ENCODE results near the gene ARHGEF38. TPM values are rescaled to one million over a fixed set of nuclear protein-coding genes. Genes with fewer than 3 reads are reported as not detected.

Gene ARHGEF38
- total RNA-seq, 1 donor from 2014 or later: not detected

DNA sequence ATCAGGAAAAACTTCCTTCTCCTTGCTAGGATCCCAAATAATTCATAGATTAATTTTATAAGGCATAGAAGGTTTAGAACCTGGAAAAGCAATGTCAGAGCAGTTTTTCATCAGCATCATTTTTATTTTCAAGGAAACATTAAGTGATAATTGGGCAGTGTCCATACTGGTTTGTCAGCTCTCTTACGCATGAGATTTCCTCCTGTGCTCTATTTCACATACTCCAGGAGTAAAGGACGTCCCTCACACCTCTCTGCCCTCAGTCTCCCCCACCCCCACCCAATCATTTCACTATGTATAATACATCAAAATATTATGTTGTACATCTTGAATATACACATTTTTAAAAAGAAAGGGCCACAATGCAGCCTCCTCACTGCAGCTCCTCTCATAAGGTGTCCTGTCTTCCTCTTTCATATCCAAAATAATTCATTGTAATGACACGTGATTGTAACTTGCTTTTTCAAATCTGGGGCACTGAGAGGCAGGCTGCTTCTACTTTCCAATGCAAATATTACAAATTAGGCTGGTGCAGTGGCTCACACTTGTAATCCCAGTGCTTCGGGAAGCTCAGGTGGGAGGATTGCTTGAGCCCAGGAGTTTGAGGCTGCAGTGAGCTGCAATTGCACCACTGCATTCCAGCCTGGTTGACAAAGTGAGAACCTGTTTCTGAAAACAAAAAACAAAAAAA, 34.4 kb downstream of the ARHGEF38 start:
- Histone ChIP-seq H3K36me3 (ENCODE audit: insufficient read depth, low read length) (no peaks in the 10 kb centered on the region), H3K79me2 (ENCODE audit: insufficient read depth, low read length) (no peaks in the 10 kb centered on the region), H4K20me1 (ENCODE audit: insufficient read depth, low read length) (no peaks in the 10 kb centered on the region), H3K4me3 (ENCODE audit: insufficient read depth, low read depth, low read length) (no peak overlapping the region), H3K9ac (ENCODE audit: low read length) (no peak overlapping the region), H2AFZ (ENCODE audit: low read depth, low read length) (no peak overlapping the region), H3K4me2 (ENCODE audit: low read length) (no peak overlapping the region), H3K27ac (ENCODE audit: low read depth, low read length) (no peak overlapping the region), H3K9me3 (ENCODE audit: insufficient read depth, low read depth, low read length) (no peaks in the 10 kb centered on the region), H3K27me3 (ENCODE audit: insufficient read depth, low read length) (no peaks in the 10 kb centered on the region), H3K4me1 (ENCODE audit: insufficient read depth, low read length) (no peaks in the 10 kb centered on the region)
- no peaks in the 10 kb centered on the region for H3K27me3 Mint-ChIP-seq (ENCODE audit: low read depth, unreplicated experiment)
- peaks cover 10% of the 10 kb centered on the region for H3K4me1 Mint-ChIP-seq (ENCODE audit: low read depth, unreplicated experiment)
- no peaks in the 10 kb centered on the region for H3K36me3 Mint-ChIP-seq (ENCODE audit: low read depth, unreplicated experiment)
- H3K9me3 Mint-ChIP-seq (ENCODE audit: unreplicated experiment): no peaks in the 10 kb centered on the region
- FAIRE-seq (no peak), DNase-seq (ENCODE audit: low read depth) (no peak)
- no peak for TF ChIP-seq EZH2 (IDR thresholded peaks at IDR 0.05; ENCODE audit: insufficient read depth, low read length)
- TF ChIP-seq, protein P1, sequence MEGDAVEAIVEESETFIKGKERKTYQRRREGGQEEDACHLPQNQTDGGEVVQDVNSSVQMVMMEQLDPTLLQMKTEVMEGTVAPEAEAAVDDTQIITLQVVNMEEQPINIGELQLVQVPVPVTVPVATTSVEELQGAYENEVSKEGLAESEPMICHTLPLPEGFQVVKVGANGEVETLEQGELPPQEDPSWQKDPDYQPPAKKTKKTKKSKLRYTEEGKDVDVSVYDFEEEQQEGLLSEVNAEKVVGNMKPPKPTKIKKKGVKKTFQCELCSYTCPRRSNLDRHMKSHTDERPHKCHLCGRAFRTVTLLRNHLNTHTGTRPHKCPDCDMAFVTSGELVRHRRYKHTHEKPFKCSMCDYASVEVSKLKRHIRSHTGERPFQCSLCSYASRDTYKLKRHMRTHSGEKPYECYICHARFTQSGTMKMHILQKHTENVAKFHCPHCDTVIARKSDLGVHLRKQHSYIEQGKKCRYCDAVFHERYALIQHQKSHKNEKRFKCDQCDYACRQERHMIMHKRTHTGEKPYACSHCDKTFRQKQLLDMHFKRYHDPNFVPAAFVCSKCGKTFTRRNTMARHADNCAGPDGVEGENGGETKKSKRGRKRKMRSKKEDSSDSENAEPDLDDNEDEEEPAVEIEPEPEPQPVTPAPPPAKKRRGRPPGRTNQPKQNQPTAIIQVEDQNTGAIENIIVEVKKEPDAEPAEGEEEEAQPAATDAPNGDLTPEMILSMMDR (IDR thresholded peaks at IDR 0.05; ENCODE audit: insufficient read depth, low read depth, low read length): no peak
- no peak overlapping the region for H3K4me3 Mint-ChIP-seq (ENCODE audit: unreplicated experiment)
- no peak overlapping the region for H3K27ac Mint-ChIP-seq (ENCODE audit: unreplicated experiment)

DNA sequence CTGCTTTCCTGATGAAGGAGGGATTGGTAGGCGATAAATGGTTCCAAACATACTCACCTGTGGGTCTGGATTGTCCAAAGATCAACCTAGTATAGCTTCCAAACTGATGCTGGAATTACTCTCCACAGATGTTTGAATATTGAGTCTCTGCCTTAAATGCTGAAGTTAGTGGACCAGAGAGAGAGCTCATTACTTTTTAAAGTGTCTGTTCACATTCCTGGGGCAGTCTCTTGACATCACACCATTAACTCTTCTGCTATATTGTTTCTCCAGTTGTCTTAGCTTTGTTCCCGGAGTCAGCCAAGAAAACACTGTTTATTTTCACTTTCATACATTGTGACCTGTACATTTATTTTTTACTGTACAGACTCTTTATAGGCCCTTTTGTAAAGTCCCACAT, 35.4 kb downstream of the ARHGEF38 start:
- DNase-seq (ENCODE audit: low read depth) (no peak), FAIRE-seq (no peak)
- Mint-ChIP-seq H3K27me3 (ENCODE audit: low read depth, unreplicated experiment) (peaks cover 3% of the 10 kb centered on the region), H3K4me1 (ENCODE audit: low read depth, unreplicated experiment) (peaks cover 10% of the 10 kb centered on the region), H3K9me3 (ENCODE audit: unreplicated experiment) (no peaks in the 10 kb centered on the region), H3K36me3 (ENCODE audit: low read depth, unreplicated experiment) (no peaks in the 10 kb centered on the region), H3K4me3 (ENCODE audit: unreplicated experiment) (no peak overlapping the region), H3K27ac (ENCODE audit: unreplicated experiment) (no peak overlapping the region)
- Histone ChIP-seq H3K4me1 (ENCODE audit: insufficient read depth, low read length) (no peaks in the 10 kb centered on the region), H3K27me3 (ENCODE audit: insufficient read depth, low read length) (no peaks in the 10 kb centered on the region), H3K4me2 (ENCODE audit: low read length) (no peak overlapping the region), H4K20me1 (ENCODE audit: insufficient read depth, low read length) (no peaks in the 10 kb centered on the region), H3K79me2 (ENCODE audit: insufficient read depth, low read length) (no peaks in the 10 kb centered on the region), H3K4me3 (ENCODE audit: insufficient read depth, low read depth, low read length) (no peak overlapping the region), H3K27ac (ENCODE audit: low read depth, low read length) (no peak overlapping the region), H3K9ac (ENCODE audit: low read length) (no peak overlapping the region), H2AFZ (ENCODE audit: low read depth, low read length) (no peak overlapping the region), H3K36me3 (ENCODE audit: insufficient read depth, low read length) (no peaks in the 10 kb centered on the region), H3K9me3 (ENCODE audit: insufficient read depth, low read depth, low read length) (no peaks in the 10 kb centered on the region)
- no peak for TF ChIP-seq EZH2 (IDR thresholded peaks at IDR 0.05; ENCODE audit: insufficient read depth, low read length)
- TF ChIP-seq, protein P1 (IDR thresholded peaks at IDR 0.05; ENCODE audit: insufficient read depth, low read depth, low read length): no peak

DNA sequence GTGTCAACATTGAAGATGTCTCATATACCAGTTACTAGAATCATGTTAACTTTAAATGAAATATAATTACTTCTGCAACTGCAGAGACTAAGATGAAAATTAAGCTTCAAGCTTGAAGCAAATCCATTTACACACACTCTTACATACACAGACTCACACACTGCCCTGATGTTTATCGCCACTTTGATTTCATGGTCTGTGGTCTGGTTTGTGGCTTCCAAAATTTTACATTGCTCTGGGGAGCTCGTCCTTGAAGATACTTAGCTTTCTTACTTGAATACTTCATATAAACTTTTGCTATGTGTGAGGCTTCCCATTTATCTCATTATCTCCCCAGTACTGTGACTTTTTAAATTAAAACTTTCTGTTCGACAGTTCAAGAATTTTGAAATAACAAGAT, 35.8 kb downstream of the ARHGEF38 start:
- no peaks in the 10 kb centered on the region for H3K27me3 ChIP-seq (ENCODE audit: insufficient read depth, low read length)
- Mint-ChIP-seq H3K27me3 (ENCODE audit: low read depth, unreplicated experiment) (peaks cover 3% of the 10 kb centered on the region), H3K4me1 (ENCODE audit: low read depth, unreplicated experiment) (peaks cover 10% of the 10 kb centered on the region), H3K36me3 (ENCODE audit: low read depth, unreplicated experiment) (no peaks in the 10 kb centered on the region), H3K9me3 (ENCODE audit: unreplicated experiment) (no peaks in the 10 kb centered on the region), H3K27ac (ENCODE audit: unreplicated experiment) (no peak overlapping the region), H3K4me3 (ENCODE audit: unreplicated experiment) (no peak overlapping the region)
- H3K79me2 ChIP-seq (ENCODE audit: insufficient read depth, low read length): no peaks in the 10 kb centered on the region
- H2AFZ ChIP-seq (ENCODE audit: low read depth, low read length): no peak overlapping the region
- no peaks in the 10 kb centered on the region for H3K4me1 ChIP-seq (ENCODE audit: insufficient read depth, low read length)
- no peak overlapping the region for H3K4me3 ChIP-seq (ENCODE audit: insufficient read depth, low read depth, low read length)
- no peak overlapping the region for H3K9ac ChIP-seq (ENCODE audit: low read length)
- TF ChIP-seq, protein P1 (IDR thresholded peaks at IDR 0.05; ENCODE audit: insufficient read depth, low read depth, low read length): no peak
- TF ChIP-seq EZH2 (IDR thresholded peaks at IDR 0.05; ENCODE audit: insufficient read depth, low read length): no peak
- no peak overlapping the region for H3K4me2 ChIP-seq (ENCODE audit: low read length)
- no peaks in the 10 kb centered on the region for H3K36me3 ChIP-seq (ENCODE audit: insufficient read depth, low read length)
- no peaks in the 10 kb centered on the region for H3K9me3 ChIP-seq (ENCODE audit: insufficient read depth, low read depth, low read length)
- H4K20me1 ChIP-seq (ENCODE audit: insufficient read depth, low read length): no peaks in the 10 kb centered on the region
- no peak for DNase-seq (ENCODE audit: low read depth)
- no peak for FAIRE-seq
- H3K27ac ChIP-seq (ENCODE audit: low read depth, low read length): no peak overlapping the region

Data from astrocyte (in vitro differentiated cells and primary cell).